Liver (tissue), 9 donors: ENCODE measurements around the gene C6orf132. TPM values are rescaled to one million over a fixed set of nuclear protein-coding genes. Genes with fewer than 3 reads are reported as not detected.
"Not testable (repeated sequence)": the region's sequence is repeated elsewhere in the genome, so short reads cannot be mapped to it uniquely, and the experiment has no call there.

Experiments used
- DNase-seq: peaks from one replicate; pipeline ENCODE4 v3.0.0-alpha.2; 2017; ENCODE audit warnings: low spot score
- H3K27ac ChIP-seq, 2 donors: one replicate each; pipeline ENCODE4 v1.7.0; 2013; ENCODE audit warnings: inconsistent platforms in 2 of 2, low read length in 2 of 2, control low read depth in 1 of 2, low read depth in 1 of 2, mild to moderate bottlenecking in 1 of 2
- H3K27me3 ChIP-seq, 4 donors: one replicate each; pipeline versions ENCODE4 v1.6.1 to v1.7.0; 2013; ENCODE audit warnings: low read length in 3 of 4, inconsistent platforms in 1 of 4, mild to moderate bottlenecking in 1 of 4, moderate library complexity in 1 of 4; ENCODE audit not compliant: control insufficient read depth in 4 of 4, insufficient read depth in 4 of 4
- H3K36me3 ChIP-seq, 4 donors: one replicate each; pipeline versions ENCODE4 v1.6.1 to v1.7.0; 2013; ENCODE audit warnings: low read length in 3 of 4, mild to moderate bottlenecking in 3 of 4, low read depth in 1 of 4, moderate library complexity in 1 of 4; ENCODE audit not compliant: control insufficient read depth in 4 of 4, insufficient read depth in 3 of 4
- H3K4me1 ChIP-seq, 4 donors: one replicate each; pipeline versions ENCODE4 v1.6.1 to v1.7.0; 2013; ENCODE audit warnings: low read length in 3 of 4, mild to moderate bottlenecking in 3 of 4, moderate library complexity in 1 of 4; ENCODE audit not compliant: control insufficient read depth in 4 of 4, insufficient read depth in 4 of 4
- H3K4me3 ChIP-seq, 3 donors: one replicate each; pipeline versions ENCODE4 v1.6.1 to v1.7.0; 2013; ENCODE audit warnings: low read length in 3 of 3, control low read depth in 1 of 3, low read depth in 1 of 3, mild to moderate bottlenecking in 1 of 3
- H3K9ac ChIP-seq, 2 donors: one replicate each; pipeline ENCODE4 v1.7.0; 2013; ENCODE audit warnings: low read length in 2 of 2, mild to moderate bottlenecking in 2 of 2, moderate library complexity in 2 of 2, control low read depth in 1 of 2, low read depth in 1 of 2
- H3K9me3 ChIP-seq, 4 donors: one replicate each; pipeline versions ENCODE4 v1.6.1 to v1.7.0; 2013; ENCODE audit warnings: low read length in 3 of 4; ENCODE audit not compliant: control insufficient read depth in 4 of 4
- FOXA2 ChIP-seq: IDR thresholded peaks from 2 replicates; pipeline ENCODE4 v1.6.1; 2016; ENCODE audit warnings: antibody characterized with exemption
- HNF4G ChIP-seq: IDR thresholded peaks from 2 replicates; pipeline ENCODE4 v1.6.1; 2016; ENCODE audit warnings: antibody characterized with exemption
- RXRA ChIP-seq, 2 donors: IDR thresholded peaks; 2 replicates each; pipeline ENCODE4 v1.6.1; 2017 to 2018; ENCODE audit warnings: antibody characterized with exemption in 2 of 2, mild to moderate bottlenecking in 1 of 2
- SP1 ChIP-seq: IDR thresholded peaks from 2 replicates; pipeline ENCODE4 v1.6.1; 2018; ENCODE audit warnings: antibody characterized with exemption, mild to moderate bottlenecking
- TAF1 ChIP-seq: conservative IDR thresholded peaks from 2 replicates; pipeline ENCODE4 v1.6.1; 2016; ENCODE audit warnings: antibody characterized with exemption, mild to moderate bottlenecking
- WGBS: extraction: QIAGEN DNeasy Blood & Tissue Kit; methylation state at CpG from one replicate; pipeline ENCODE4 v1.1.7; 2013; 5-methylcytosine and 5-hydroxymethylcytosine counted together
- polyA plus RNA-seq, 2 donors: library from polyadenylated mRNA; stranded (reverse) in 1 of 2; unstranded in 1 of 2; fragments of 200-250 nt in 1 of 2; fragments of >200 nt in 1 of 2; fragmentation: Nextera tagmentation in 1 of 2; extraction: Ambion mirVana in 1 of 2; gene quantifications; one replicate each; pipeline versions ENCODE4 v1.2.1 to v1.2.3, GENCODE V29; 2013 to 2015
- total RNA-seq, 2 donors: library from RNA; depleted of rRNA; stranded (reverse); fragments of >200 nt; gene quantifications; one replicate each; pipeline ENCODE4 v1.2.3, GENCODE V29; 2014
- TF ChIP-seq, protein P1 (sequence below): IDR thresholded peaks from 2 replicates; pipeline ENCODE4 v1.6.1; 2016; ENCODE audit warnings: antibody characterized with exemption, mild to moderate bottlenecking
- TF ChIP-seq, protein P2 (sequence below): IDR thresholded peaks from 2 replicates; pipeline ENCODE4 v1.6.1; 2016; ENCODE audit warnings: antibody characterized with exemption
- TF ChIP-seq, protein P3 (sequence below): IDR thresholded peaks from 2 replicates; pipeline ENCODE4 v1.6.1; 2016; ENCODE audit warnings: antibody characterized with exemption
- donor health status: healthy.
- donor health status: healthy.
- donor health status: healthy.
- donor health status: healthy.
- donor health status: healthy.

The C6orf132 gene
- total and polyA plus RNA-seq, 4 donors: 0.07 to 0.25 (median 0.24) TPM; not detected in 1

DNA sequence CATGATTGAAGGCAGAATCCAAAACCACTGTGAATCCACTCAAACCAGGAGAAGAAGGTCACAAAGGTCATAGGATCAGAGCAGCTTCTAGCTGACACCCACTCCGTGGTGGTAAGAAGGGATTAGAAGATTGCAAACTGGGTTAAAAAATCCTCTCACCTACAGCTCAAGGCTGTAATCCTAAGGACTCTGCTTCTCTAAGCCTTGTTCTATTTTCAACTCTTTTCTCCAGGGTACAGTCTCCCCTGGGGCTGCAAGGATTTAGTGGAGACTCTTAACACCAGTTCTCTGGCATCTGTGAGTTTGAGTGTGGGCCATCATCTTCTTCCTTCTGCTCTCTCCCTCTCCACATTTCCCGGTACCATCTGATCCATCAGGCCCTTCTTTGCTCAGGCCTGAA, 30.7 kb upstream of the C6orf132 start, which contains the start of gene GUCA1A:
TSS of gene GUCA1A (plus strand) at position 264 of the 400 bp plus-strand sequence. CDS start 250 bp downstream, outside the sequence.
- TF ChIP-seq RXRA (IDR thresholded peaks at IDR 0.05) (no peak), FOXA2 (no peak), SP1 (no peak), TAF1 (no peak)
- TF ChIP-seq, protein P1, sequence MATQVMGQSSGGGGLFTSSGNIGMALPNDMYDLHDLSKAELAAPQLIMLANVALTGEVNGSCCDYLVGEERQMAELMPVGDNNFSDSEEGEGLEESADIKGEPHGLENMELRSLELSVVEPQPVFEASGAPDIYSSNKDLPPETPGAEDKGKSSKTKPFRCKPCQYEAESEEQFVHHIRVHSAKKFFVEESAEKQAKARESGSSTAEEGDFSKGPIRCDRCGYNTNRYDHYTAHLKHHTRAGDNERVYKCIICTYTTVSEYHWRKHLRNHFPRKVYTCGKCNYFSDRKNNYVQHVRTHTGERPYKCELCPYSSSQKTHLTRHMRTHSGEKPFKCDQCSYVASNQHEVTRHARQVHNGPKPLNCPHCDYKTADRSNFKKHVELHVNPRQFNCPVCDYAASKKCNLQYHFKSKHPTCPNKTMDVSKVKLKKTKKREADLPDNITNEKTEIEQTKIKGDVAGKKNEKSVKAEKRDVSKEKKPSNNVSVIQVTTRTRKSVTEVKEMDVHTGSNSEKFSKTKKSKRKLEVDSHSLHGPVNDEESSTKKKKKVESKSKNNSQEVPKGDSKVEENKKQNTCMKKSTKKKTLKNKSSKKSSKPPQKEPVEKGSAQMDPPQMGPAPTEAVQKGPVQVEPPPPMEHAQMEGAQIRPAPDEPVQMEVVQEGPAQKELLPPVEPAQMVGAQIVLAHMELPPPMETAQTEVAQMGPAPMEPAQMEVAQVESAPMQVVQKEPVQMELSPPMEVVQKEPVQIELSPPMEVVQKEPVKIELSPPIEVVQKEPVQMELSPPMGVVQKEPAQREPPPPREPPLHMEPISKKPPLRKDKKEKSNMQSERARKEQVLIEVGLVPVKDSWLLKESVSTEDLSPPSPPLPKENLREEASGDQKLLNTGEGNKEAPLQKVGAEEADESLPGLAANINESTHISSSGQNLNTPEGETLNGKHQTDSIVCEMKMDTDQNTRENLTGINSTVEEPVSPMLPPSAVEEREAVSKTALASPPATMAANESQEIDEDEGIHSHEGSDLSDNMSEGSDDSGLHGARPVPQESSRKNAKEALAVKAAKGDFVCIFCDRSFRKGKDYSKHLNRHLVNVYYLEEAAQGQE: no peak
- TF ChIP-seq, protein P2, sequence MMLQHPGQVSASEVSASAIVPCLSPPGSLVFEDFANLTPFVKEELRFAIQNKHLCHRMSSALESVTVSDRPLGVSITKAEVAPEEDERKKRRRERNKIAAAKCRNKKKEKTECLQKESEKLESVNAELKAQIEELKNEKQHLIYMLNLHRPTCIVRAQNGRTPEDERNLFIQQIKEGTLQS: no peak
- TF ChIP-seq, protein P3, sequence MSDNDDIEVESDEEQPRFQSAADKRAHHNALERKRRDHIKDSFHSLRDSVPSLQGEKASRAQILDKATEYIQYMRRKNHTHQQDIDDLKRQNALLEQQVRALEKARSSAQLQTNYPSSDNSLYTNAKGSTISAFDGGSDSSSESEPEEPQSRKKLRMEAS: no peak
- 93% methylated on average over 2 of the region's 2 CpGs for WGBS
- no peak within 1 kb of the TSS for H3K4me3 ChIP-seq
- no peaks in the 10 kb centered on the region for H3K9me3 ChIP-seq
- no peak within 1 kb of the TSS for H3K27ac ChIP-seq
- DNase-seq: no peak
- no peaks in the 10 kb centered on the region for H3K27me3 ChIP-seq
- H3K36me3 ChIP-seq: no peaks in the 10 kb centered on the region
- H3K4me1 ChIP-seq: no peaks in the 10 kb centered on the region
- no peak within 1 kb of the TSS for H3K9ac ChIP-seq

DNA sequence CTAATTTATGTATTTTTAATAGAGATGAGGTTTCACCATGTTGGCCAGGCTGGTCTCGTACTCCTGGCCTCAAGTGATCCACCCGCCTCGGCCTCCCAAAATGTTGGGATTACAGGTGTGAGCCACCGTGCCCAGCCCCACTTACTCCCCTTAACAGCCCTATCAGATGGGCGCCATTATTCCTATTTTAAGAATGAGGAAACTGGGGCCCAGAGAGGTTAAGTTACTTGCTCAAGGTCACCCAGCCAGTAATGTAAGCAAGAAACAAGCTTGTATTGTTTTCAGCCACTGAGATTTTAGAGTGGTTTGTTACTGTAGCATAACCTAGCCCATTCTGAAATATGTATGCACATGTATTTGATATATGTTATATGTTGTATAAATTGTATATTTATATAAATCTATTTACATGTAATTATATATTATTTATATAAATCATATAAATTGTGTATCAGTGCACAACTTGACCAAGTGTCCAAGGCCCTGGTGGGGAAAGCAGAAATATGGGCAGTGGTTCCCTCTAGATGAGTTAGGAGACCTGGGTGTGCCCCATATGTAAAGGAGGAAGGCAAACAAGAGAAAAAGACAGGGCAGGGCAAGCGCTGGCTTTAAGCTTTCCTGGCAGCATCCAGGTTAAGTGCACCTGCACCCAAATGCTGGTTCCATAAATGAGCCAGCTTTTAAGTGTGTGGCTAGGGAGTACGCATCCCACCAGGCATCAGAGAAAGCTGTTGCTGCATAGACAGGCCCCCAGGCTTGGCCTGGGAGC, 29.6 kb upstream of the C6orf132 start:
- H3K9ac ChIP-seq: no peak overlapping the region
- 91% methylated on average over 7 of the region's 7 CpGs for WGBS
- H3K27ac ChIP-seq: no peak overlapping the region
- DNase-seq: no peak
- no peaks in the 10 kb centered on the region for H3K4me1 ChIP-seq
- TF ChIP-seq HNF4G: no peak
- TF ChIP-seq, protein P3: no peak
- no peak for TF ChIP-seq SP1
- no peaks in the 10 kb centered on the region for H3K9me3 ChIP-seq
- no peaks in the 10 kb centered on the region for H3K27me3 ChIP-seq
- H3K36me3 ChIP-seq: no peaks in the 10 kb centered on the region
- no peak overlapping the region for H3K4me3 ChIP-seq

- not testable (repeated sequence) for H3K9ac ChIP-seq, H3K36me3 ChIP-seq, H3K4me1 ChIP-seq, DNase-seq, H3K27me3 ChIP-seq, H3K9me3 ChIP-seq, H3K27ac ChIP-seq, H3K4me3 ChIP-seq
- 74% methylated on average over 2 of the region's 2 CpGs for WGBS
Measured at GRCh38 chr6:42169780-42170179, 27.4 kb upstream of the C6orf132 start.
